ENCODE measurements around the gene UGT1A8. TPM values are rescaled to one million over a fixed set of nuclear protein-coding genes. Genes with fewer than 3 reads are reported as not detected.

UGT1A8 gene
- total RNA-seq, 1 experiment from 2014 or later: not detected

- BruUV-seq (replicated peaks): no TSS peak
- Mint-ChIP-seq H3K9me3 (ENCODE audit: unreplicated experiment) (no peaks in the 10 kb centered on the region), H3K27ac (ENCODE audit: low read depth, unreplicated experiment) (no peak overlapping the region), H3K36me3 (ENCODE audit: insufficient read depth, unreplicated experiment) (no peaks in the 10 kb centered on the region), H3K4me3 (ENCODE audit: unreplicated experiment) (no peak overlapping the region), H3K27me3 (ENCODE audit: insufficient read depth, unreplicated experiment) (no peaks in the 10 kb centered on the region), H3K4me1 (ENCODE audit: insufficient read depth, unreplicated experiment) (no peaks in the 10 kb centered on the region)
- no peak for DNase-seq (ENCODE audit: unreplicated experiment)
- intact Hi-C loops (cut with micrococcal nuclease): no loop called here
- TF ChIP-seq, protein P1, sequence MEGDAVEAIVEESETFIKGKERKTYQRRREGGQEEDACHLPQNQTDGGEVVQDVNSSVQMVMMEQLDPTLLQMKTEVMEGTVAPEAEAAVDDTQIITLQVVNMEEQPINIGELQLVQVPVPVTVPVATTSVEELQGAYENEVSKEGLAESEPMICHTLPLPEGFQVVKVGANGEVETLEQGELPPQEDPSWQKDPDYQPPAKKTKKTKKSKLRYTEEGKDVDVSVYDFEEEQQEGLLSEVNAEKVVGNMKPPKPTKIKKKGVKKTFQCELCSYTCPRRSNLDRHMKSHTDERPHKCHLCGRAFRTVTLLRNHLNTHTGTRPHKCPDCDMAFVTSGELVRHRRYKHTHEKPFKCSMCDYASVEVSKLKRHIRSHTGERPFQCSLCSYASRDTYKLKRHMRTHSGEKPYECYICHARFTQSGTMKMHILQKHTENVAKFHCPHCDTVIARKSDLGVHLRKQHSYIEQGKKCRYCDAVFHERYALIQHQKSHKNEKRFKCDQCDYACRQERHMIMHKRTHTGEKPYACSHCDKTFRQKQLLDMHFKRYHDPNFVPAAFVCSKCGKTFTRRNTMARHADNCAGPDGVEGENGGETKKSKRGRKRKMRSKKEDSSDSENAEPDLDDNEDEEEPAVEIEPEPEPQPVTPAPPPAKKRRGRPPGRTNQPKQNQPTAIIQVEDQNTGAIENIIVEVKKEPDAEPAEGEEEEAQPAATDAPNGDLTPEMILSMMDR (IDR thresholded peaks at IDR 0.05; ENCODE audit: unreplicated experiment): no peak
- POLR2A ChIA-PET: no interaction called here
- CTCF ChIA-PET: interaction anchor here (0.6 kb wide), 1 partner anchor 1793 kb away, joined by 3 read pairs; no protein-coding TSS in a partner anchor
Measured at GRCh38 chr2:233597522-233597921, 19.9 kb upstream of the UGT1A8 start.

DNA sequence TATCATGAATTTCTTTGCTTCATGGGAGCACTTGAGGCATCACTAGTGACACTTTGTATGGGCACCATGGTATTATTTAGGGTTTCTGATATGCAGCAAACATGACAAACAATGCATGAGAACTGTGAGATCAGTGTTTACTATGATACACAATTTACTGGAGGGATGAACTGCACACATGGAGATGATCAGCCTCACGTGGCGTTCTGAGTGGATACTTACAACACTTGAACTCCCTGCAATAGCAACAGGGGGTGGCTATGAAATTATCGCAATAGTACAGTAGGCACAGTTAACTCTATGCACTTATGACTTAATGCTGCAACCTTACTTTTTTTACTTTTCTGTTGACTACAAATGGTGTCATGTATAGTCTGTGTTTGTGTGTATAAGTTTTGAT, 18.5 kb upstream of the UGT1A8 start:
- DNase-seq (ENCODE audit: unreplicated experiment): no peak
- TF ChIP-seq, protein P1 (IDR thresholded peaks at IDR 0.05; ENCODE audit: unreplicated experiment): no peak
- no peaks in the 10 kb centered on the region for H3K36me3 Mint-ChIP-seq (ENCODE audit: insufficient read depth, unreplicated experiment)
- no peaks in the 10 kb centered on the region for H3K9me3 Mint-ChIP-seq (ENCODE audit: unreplicated experiment)
- no TSS peak for BruUV-seq (replicated peaks)
- no peak overlapping the region for H3K27ac Mint-ChIP-seq (ENCODE audit: low read depth, unreplicated experiment)
- no peaks in the 10 kb centered on the region for H3K27me3 Mint-ChIP-seq (ENCODE audit: insufficient read depth, unreplicated experiment)
- POLR2A ChIA-PET: no interaction called here
- CTCF ChIA-PET: no interaction called here
- no peak overlapping the region for H3K4me3 Mint-ChIP-seq (ENCODE audit: unreplicated experiment)
- no peaks in the 10 kb centered on the region for H3K4me1 Mint-ChIP-seq (ENCODE audit: insufficient read depth, unreplicated experiment)
- intact Hi-C loops (cut with micrococcal nuclease): no loop called here

- Mint-ChIP-seq H3K27ac (ENCODE audit: low read depth, unreplicated experiment) (no peak overlapping the region), H3K9me3 (ENCODE audit: unreplicated experiment) (no peaks in the 10 kb centered on the region), H3K36me3 (ENCODE audit: insufficient read depth, unreplicated experiment) (no peaks in the 10 kb centered on the region), H3K4me1 (ENCODE audit: insufficient read depth, unreplicated experiment) (no peaks in the 10 kb centered on the region), H3K27me3 (ENCODE audit: insufficient read depth, unreplicated experiment) (no peaks in the 10 kb centered on the region), H3K4me3 (ENCODE audit: unreplicated experiment) (no peak overlapping the region)
- ChIA-PET CTCF (no interaction called here), POLR2A (interaction anchor here (0.6 kb wide), 1 partner anchor 603 kb away, joined by 3 read pairs; no protein-coding TSS in a partner anchor)
- intact Hi-C loops (cut with micrococcal nuclease): no loop called here
- DNase-seq (ENCODE audit: unreplicated experiment): no peak
- BruUV-seq (replicated peaks): no TSS peak
- TF ChIP-seq, protein P1 (IDR thresholded peaks at IDR 0.05; ENCODE audit: unreplicated experiment): no peak
Measured at GRCh38 chr2:233600386-233600785, 17.0 kb upstream of the UGT1A8 start.

GRCh38 chr2:233602076-233602475, 15.4 kb upstream of the UGT1A8 start:
- no peaks in the 10 kb centered on the region for H3K27me3 Mint-ChIP-seq (ENCODE audit: insufficient read depth, unreplicated experiment)
- no peaks in the 10 kb centered on the region for H3K36me3 Mint-ChIP-seq (ENCODE audit: insufficient read depth, unreplicated experiment)
- no peaks in the 10 kb centered on the region for H3K4me1 Mint-ChIP-seq (ENCODE audit: insufficient read depth, unreplicated experiment)
- peaks cover 7% of the 10 kb centered on the region for H3K9me3 Mint-ChIP-seq (ENCODE audit: unreplicated experiment)
- TF ChIP-seq, protein P1 (IDR thresholded peaks at IDR 0.05; ENCODE audit: unreplicated experiment): no peak
- CTCF ChIA-PET: no interaction called here
- POLR2A ChIA-PET: interaction anchor here (0.6 kb wide), 1 partner anchor 146 kb away, joined by 3 read pairs; no protein-coding TSS in a partner anchor
- DNase-seq (ENCODE audit: unreplicated experiment): no peak
- BruUV-seq (replicated peaks): no TSS peak
- no peak overlapping the region for H3K27ac Mint-ChIP-seq (ENCODE audit: low read depth, unreplicated experiment)
- H3K4me3 Mint-ChIP-seq (ENCODE audit: unreplicated experiment): no peak overlapping the region
- intact Hi-C loops (cut with micrococcal nuclease): no loop called here
